HepG2 (cell line): ENCODE data around the gene NRAS. TPM values are rescaled to one million over a fixed set of nuclear protein-coding genes. Genes with fewer than 3 reads are reported as not detected.

Source experiments
- ASH2L ChIP-seq: fragments of 300-600, 200-600 bp; sonication (generic); IDR thresholded peaks from 2 replicates; pipeline ENCODE4 v1.7.0; 2017; ENCODE audit warnings: low read depth, mild to moderate bottlenecking, moderate library complexity, mixed read lengths, low read length; ENCODE audit not compliant: insufficient read length
- CENPT ChIP-seq: sonication (generic); formaldehyde crosslinking; IDR thresholded peaks from 2 replicates; pipeline ENCODE4 v1.8.0; 2022; ENCODE audit warnings: low read depth, mild to moderate bottlenecking, moderate library complexity, missing genetic modification reagents
- HDAC1 ChIP-seq: sonication (generic); formaldehyde crosslinking; IDR thresholded peaks from 2 replicates; pipeline ENCODE4 v1.5.1; 2020; ENCODE audit warnings: mild to moderate bottlenecking, missing genetic modification reagents
- HIC2 ChIP-seq: sonication (generic); formaldehyde crosslinking; IDR thresholded peaks from 2 replicates; pipeline ENCODE4 v1.9.0; 2022; ENCODE audit warnings: low read depth, missing genetic modification reagents
- KDM3A ChIP-seq: IDR thresholded peaks from 2 replicates; pipeline ENCODE4 v1.6.1; 2018; ENCODE audit warnings: low read depth, missing compliant biosample characterization
- MNT ChIP-seq: fragments of 450-650 bp; IDR thresholded peaks from 2 replicates; pipeline ENCODE4 v1.6.1; 2016
- NR1H2 ChIP-seq: sonication (generic); formaldehyde crosslinking; IDR thresholded peaks from 2 replicates; pipeline ENCODE4 v1.8.1; 2022; ENCODE audit warnings: low read depth, missing genetic modification reagents, borderline replicate concordance
- PAWR ChIP-seq: sonication (generic); formaldehyde crosslinking; IDR thresholded peaks from 2 replicates; pipeline ENCODE4 v1.4.0; 2020; ENCODE audit warnings: missing genetic modification reagents, mild to moderate bottlenecking, borderline replicate concordance
- PHF20 ChIP-seq: sonication (generic); formaldehyde crosslinking; IDR thresholded peaks from 2 replicates; pipeline ENCODE4 v1.5.0; 2020; ENCODE audit warnings: mild to moderate bottlenecking, missing genetic modification reagents
- SETDB1 ChIP-seq: sonication (generic); formaldehyde crosslinking; IDR thresholded peaks from 2 replicates; pipeline ENCODE4 v1.5.1; 2020; ENCODE audit warnings: missing genetic modification reagents, mild to moderate bottlenecking, borderline replicate concordance
- SOX5 ChIP-seq: IDR thresholded peaks from 2 replicates; pipeline ENCODE4 v1.6.1; 2016; ENCODE audit warnings: borderline replicate concordance
- TAF1 ChIP-seq: sonication (generic); formaldehyde crosslinking; IDR thresholded peaks from 2 replicates; pipeline ENCODE4 v1.4.0; 2020; ENCODE audit warnings: missing genetic modification reagents
- THAP9 ChIP-seq: sonication (generic); formaldehyde crosslinking; IDR thresholded peaks from 2 replicates; pipeline ENCODE4; 2020; ENCODE audit warnings: missing genetic modification reagents, mild to moderate bottlenecking, borderline replicate concordance
- TOE1 ChIP-seq: sonication (generic); formaldehyde crosslinking; IDR thresholded peaks from 2 replicates; pipeline ENCODE4 v1.4.0; 2020; ENCODE audit warnings: mild to moderate bottlenecking, missing genetic modification reagents
- XRCC5 ChIP-seq: fragments of 200-400 bp; formaldehyde crosslinking; optimal IDR thresholded peaks from 2 replicates; pipeline ENCODE3; 2017; ENCODE audit warnings: mild to moderate bottlenecking, low read length
- ZFP36L1 ChIP-seq: sonication (generic); formaldehyde crosslinking; IDR thresholded peaks from 2 replicates; pipeline ENCODE4 v1.8.0; 2022; ENCODE audit warnings: mild to moderate bottlenecking, missing genetic modification reagents, moderate library complexity
- ZFX ChIP-seq: sonication (generic); formaldehyde crosslinking; IDR thresholded peaks from 2 replicates; pipeline ENCODE4 v1.4.0; 2020; ENCODE audit warnings: mild to moderate bottlenecking, low read depth, missing genetic modification reagents, moderate library complexity
- ZHX1 ChIP-seq: sonication (generic); formaldehyde crosslinking; IDR thresholded peaks from 2 replicates; pipeline ENCODE4 v1.8.1; 2022; ENCODE audit warnings: low read depth, mild to moderate bottlenecking, missing genetic modification reagents
- ZNF292 ChIP-seq: sonication (generic); formaldehyde crosslinking; IDR thresholded peaks from 2 replicates; pipeline ENCODE4 v1.8.1; 2022; ENCODE audit warnings: mild to moderate bottlenecking, low read depth, missing genetic modification reagents, borderline replicate concordance
- ZNF790 ChIP-seq: sonication (generic); formaldehyde crosslinking; IDR thresholded peaks from 2 replicates; pipeline ENCODE4 v1.8.0; 2022; ENCODE audit warnings: missing genetic modification reagents, mild to moderate bottlenecking, borderline replicate concordance
- ZSCAN31 ChIP-seq: sonication (generic); formaldehyde crosslinking; IDR thresholded peaks from 2 replicates; pipeline ENCODE4 v1.5.0; 2020; ENCODE audit warnings: low read depth, mild to moderate bottlenecking, missing genetic modification reagents
- polyA plus RNA-seq, 8 experiments: library from polyadenylated mRNA; depleted of rRNA in 3 of 8; stranded (reverse) in 7 of 8; unstranded in 1 of 8; fragments of >200 nt; fragmentation: Illumina TruSeq in 4 of 8; extraction: Trizol in 4 of 8; gene quantifications; 2 replicates each; pipeline versions ENCODE4 v1.2.1 to v1.2.3, GENCODE V29; 2011 to 2016; ENCODE audit warnings: low read depth in 4 of 8, missing spikeins in 1 of 8, mixed read lengths in 1 of 8; ENCODE audit not compliant: insufficient read depth in 1 of 8
- total RNA-seq, 5 experiments: library from RNA; depleted of rRNA; stranded (reverse); fragments of >200 nt; fragmentation: Illumina TruSeq; extraction: Trizol; gene quantifications; 2 replicates each; pipeline ENCODE4 v1.2.3, GENCODE V29; 2016; ENCODE audit warnings: low read depth in 1 of 5

Gene NRAS
- total and polyA plus RNA-seq, 2 of the 13 experiments (the other 11 are each of a cell fraction or from before 2014, with no cell fraction given), result 38.6 to 58.8 TPM

GRCh38 chr1:114669562-114670082, 46.9 kb downstream of the NRAS start, which contains the start of gene DENND2C (continued):
- TF ChIP-seq SETDB1 (CRISPR knock-in tag) (no peak), ZNF790 (CRISPR knock-in tag) (0 out of 2 replicates have a peak, but pooled peaks have one; percentile 44), ZNF292 (CRISPR knock-in tag) (0 out of 2 replicates have a peak, but pooled peaks have one; percentile 5), TOE1 (CRISPR knock-in tag) (no peak), PHF20 (0 out of 2 replicates have a peak, but pooled peaks have one; percentile 23), ZFX (CRISPR knock-in tag) (peak; percentile 44; the same call in 1 of the 2 replicates), HIC2 (0 out of 2 replicates have a peak, but pooled peaks have one; percentile 16), MNT (no peak), ZHX1 (peak; percentile 49; the same call in 1 of the 2 replicates), ASH2L (no peak), SOX5 (no peak), KDM3A (CRISPR knock-in tag) (no peak), TAF1 (CRISPR knock-in tag) (no peak), XRCC5 (no peak), THAP9 (CRISPR knock-in tag) (no peak; the same call in 1 of the 2 replicates), HDAC1 (CRISPR knock-in tag) (peak; percentile 39; the same call in 1 of the 2 replicates), ZFP36L1 (0 out of 2 replicates have a peak, but pooled peaks have one; percentile 28), NR1H2 (CRISPR knock-in tag) (no peak), PAWR (no peak), ZSCAN31 (no peak), CENPT (CRISPR knock-in tag) (no peak)
